GM19438 (cell line): ENCODE results near the gene IFNA21.
A peak's percentile ranks its signal among the peaks of the same experiment; 100 is the strongest.
"Not testable (repeated sequence)": the region's sequence is repeated elsewhere in the genome, so short reads cannot be mapped to it uniquely, and the experiment has no call there.

Experiments used
- ATAC-seq: cut with Tn5 transposase; IDR thresholded peaks from one replicate; pipeline ENCODE4 v1.9.1; 2021; ENCODE audit warnings: low read depth; ENCODE audit not compliant: unreplicated experiment

Gene IFNA21

GRCh38 chr9:21166560-21166959, at the start of gene IFNA21:
TSS of gene IFNA21 (minus strand) at chr9:21166660. CDS start at chr9:21166612, 48 bp downstream.
- ATAC-seq = not testable (repeated sequence)

DNA sequence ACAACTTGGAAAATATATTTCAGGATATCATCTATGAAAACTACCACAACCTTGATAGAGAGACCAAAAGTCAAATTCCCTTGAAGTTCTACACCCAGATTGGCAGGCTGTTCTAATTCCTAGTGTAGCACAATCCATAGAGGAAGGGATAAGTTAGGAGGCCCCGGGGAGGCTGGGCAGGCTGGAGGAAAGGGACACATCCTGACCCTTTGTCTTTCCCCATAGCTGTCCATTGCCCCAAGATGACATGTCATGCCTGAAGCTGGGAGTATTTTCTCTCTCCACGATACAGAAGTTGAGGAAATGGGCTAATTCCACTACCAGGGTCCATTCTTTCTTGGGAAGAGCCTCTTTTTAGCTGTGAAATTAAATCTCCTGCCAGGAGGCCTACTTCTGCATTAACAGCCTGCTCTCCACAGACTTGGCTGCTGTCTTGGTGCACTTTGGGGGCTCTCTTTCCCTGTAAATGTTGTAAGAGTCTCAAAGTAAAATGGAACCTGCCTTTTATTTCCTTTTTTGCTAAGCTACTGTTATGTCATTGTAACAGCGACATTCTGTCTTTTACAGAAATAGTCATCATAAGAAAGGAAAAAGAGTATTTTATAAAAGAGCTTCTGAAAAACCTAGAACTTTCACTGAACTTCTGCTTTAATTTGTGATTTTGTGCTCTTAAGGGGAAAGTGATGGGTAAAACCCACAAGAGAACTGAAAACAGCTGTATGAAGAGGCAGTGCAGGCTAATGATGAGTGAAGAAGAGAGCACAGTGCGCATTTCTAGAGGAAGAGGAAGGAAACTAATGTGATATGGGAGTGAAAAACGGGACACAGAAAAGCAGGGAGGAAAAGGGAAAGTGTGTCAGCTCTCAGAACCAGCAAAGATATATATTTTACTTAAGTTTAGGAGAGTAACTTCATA, 47.2 kb upstream of the IFNA21 start:
- peak; percentile 58 for ATAC-seq

- ATAC-seq = not testable (repeated sequence)
Observed at GRCh38 chr9:21212160-21212559, 45.7 kb upstream of the IFNA21 start.

DNA sequence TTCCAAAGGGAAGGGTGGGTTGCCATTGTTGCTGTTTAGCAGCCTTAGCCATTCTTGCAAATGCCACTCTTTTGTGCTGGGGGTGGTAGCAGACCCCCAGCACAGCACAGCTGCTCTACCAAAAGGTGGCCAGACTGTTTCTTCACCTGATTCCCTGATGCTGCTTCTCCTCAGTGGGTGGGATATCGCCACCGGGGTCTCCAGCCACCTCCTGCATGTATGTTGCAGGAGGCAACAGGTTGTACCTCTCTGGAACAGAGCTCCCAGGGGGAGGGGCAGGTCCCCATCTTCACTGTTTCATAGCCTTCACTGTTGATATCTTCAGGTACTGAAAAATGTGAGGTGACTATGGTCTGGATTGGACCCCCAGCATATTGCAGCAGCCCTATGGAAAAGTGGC, 44.3 kb upstream of the IFNA21 start:
- not testable (repeated sequence) for ATAC-seq

DNA sequence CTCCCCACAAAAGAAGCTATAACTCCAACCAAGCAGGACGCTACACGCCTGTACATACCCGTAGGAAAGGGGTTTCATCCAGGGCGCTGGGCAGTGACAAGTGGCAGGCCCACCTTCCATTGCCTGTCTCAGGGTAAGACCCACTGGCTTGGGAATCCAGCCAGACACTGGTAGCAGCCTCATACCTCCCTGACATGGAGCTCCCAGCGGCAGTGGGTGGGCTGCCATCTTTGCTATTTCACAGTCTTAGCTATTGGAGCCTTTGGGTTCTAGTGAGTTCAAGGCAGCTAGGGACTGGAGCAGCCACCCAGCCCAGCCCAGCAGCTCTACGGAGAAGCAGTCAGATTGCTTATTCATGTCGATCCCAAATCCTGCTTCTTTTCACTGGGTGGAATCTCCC, 43.9 kb upstream of the IFNA21 start:
- no peak for ATAC-seq

DNA sequence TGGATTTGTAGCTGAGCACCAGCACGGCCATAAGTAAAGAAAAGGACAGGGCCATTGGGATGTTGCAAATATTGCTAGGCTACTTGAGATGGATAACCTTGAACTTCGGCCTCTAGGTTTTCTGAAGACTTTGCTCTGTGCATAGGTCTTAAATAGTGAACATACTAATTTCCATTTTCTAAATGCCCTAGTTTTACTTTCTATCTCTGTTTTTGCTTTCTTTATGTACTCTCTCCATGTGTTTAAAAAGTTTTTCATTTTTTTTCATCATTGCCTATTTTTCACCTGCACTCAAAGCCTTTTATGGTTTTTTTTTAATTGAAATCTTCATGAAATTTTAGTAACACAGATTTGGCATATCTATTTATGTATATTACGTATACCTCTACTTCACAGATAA, 40.6 kb upstream of the IFNA21 start, which contains the start of gene IFNA10:
Gene IFNA10 (minus strand): TSS at position 101 of the 400 bp plus-strand sequence. CDS start 46 bp downstream, at position 55.
- ATAC-seq = not testable (repeated sequence)

- no peak for ATAC-seq
Observed at GRCh38 chr9:21205204-21205603, 38.7 kb upstream of the IFNA21 start.

GRCh38 chr9:21202105-21202504, 35.6 kb upstream of the IFNA21 start, which contains the start of gene IFNA7:
TSS of gene IFNA7 (minus strand) at chr9:21202205. CDS start at chr9:21202165, 40 bp downstream.
- ATAC-seq = not testable (repeated sequence)

- peak; percentile 90 for ATAC-seq
Observed at GRCh38 chr9:21194867-21195776, 28.7 kb upstream of the IFNA21 start.

GRCh38 chr9:21187487-21187886, 21.0 kb upstream of the IFNA21 start, which contains the start of gene IFNA4:
TSS of gene IFNA4 (minus strand) at chr9:21187587. CDS start at chr9:21187531, 56 bp downstream.
- ATAC-seq = not testable (repeated sequence)

GRCh38 chr9:21182810-21183736, 16.6 kb upstream of the IFNA21 start:
- ATAC-seq = peak; percentile 86

DNA sequence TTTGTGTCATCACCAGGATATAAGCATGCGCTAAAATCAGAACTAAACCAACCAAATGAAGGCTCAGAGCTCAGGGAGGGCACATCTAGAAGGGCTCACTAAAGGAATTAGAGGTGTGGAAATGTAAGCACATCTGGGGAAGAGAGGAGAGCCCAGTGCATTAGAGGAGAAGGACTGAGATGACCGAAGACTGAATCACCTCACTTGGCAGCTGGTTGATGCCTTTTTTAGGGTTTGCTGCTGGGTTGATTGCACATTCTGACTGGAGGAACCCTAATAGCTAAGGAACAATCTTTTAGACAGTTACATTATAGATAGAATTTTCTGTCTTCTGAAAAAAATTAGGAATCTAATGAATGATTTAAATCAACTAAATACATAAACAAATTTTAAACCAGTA, 8.2 kb upstream of the IFNA21 start:
- ATAC-seq = no peak

DNA sequence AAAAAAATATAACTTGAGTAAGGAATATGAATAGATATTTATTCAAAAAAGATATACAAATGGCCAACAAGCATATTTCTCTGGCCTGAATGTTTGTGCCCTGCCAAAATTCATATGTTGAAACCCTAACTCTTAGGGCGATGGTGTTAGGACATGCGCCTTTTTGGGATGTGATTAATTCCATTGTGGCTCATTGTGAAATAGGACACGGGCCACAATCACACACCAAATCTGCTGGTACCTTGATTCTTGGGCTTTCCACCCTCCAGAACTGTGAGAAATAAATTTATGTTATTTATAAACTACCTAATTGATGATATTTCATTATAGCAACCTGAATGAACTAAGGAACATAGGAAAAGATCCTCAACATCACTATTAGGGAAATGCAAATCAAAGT, 5.7 kb upstream of the IFNA21 start:
- ATAC-seq = no peak

GRCh38 chr9:21171351-21171750, 4.9 kb upstream of the IFNA21 start:
- no peak for ATAC-seq

- ATAC-seq = no peak
Observed at GRCh38 chr9:21165516-21165915, 944 bp downstream of the IFNA21 start.

GRCh38 chr9:21160178-21160577, 6.3 kb downstream of the IFNA21 start:
- ATAC-seq = peak; percentile 98

- ATAC-seq = no peak
Observed at GRCh38 chr9:21155501-21155900, 11.0 kb downstream of the IFNA21 start.

DNA sequence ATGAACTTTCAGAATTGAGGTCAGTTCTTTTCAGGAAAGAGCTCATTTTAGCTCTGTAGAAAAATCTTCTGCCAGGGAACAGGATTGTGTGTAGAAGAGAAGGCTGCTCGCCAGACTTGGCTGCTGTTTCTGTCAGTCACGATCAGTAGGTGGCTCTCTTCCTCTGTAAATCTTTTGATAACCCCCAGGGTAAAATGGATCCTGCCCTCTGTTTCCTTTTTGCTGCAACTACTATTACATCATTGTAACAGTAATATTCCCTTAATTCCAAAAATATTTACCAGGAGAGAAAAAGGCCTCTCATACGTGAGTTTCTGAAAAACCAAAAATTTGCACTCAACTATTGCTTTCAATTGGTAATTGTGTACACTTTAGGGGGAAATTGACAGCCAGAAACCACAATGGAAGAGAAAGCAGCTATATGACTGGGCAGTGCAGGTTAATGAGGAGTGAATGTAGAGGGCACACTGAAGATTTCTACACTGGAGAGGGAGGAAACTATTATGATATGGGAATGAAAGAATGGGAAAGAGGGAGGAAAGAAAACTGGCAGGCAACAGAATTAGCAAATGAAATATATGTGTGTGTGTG, 12.3 kb downstream of the IFNA21 start:
- ATAC-seq = peak; percentile 90

DNA sequence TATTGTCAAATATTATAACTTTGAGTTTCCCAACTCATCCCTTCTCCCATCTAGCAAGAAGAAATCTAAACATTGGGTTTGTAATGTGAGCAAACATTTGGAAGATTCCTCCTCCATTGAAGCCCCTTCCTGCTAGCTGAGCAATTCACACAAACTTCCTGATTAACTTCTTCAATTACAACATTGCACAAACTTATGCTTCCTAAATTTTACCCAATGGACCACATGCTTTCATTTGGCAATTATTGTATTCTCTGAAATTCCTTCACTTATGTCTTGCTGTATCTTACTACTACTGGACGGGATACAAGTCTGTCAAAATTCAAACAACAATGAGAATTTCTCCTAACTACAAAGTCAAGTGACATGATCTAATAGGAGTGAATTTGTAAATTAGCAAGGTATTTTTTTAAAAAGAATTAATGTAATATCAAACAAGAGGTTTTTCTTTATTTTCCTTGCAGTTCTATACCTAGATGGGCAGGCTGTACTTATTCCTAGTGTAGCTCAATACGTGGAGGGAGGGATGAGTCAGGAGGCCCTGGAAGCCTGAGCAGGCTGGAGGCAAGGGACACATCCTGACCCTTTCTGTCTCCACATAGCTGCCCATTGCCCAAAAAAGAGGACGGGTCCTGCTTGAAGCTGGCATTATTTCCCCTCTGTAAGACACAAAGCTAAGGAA, 13.0 kb downstream of the IFNA21 start:
- peak; percentile 42 for ATAC-seq
